HepG2 (cell line): Measurements from ENCODE around the gene LIMCH1. TPM values are rescaled to one million over a fixed set of nuclear protein-coding genes. Genes with fewer than 3 reads are reported as not detected.

Source experiments
- ATAC-seq: fragments of 200-7000 bp; cut with Tn5 transposase; 3 replicates; pipeline ENCODE4 v1.9.1; 2020; ENCODE audit warnings: mild to moderate bottlenecking, moderate library complexity
- BruUV-seq: library from RNA; stranded (reverse); fragments of 400-500 nt; replicated peaks from 2 replicates; lab custom pipeline; 2021; lab: Mats Ljungman, UMichigan
- CTCF ChIA-PET: fragments of 300-600 bp; formaldehyde crosslinking; extraction: SDS; loops from one replicate; lab custom pipeline; 2021; ENCODE audit warnings: low total read pairs, inconsistent platforms, low intra/inter-chr PET ratio; lab: Yijun Ruan, JAX
- POLR2A ChIA-PET: fragments of 350-600 bp; sonication (Branson Sonifier 250); formaldehyde crosslinking; loops from one replicate; lab custom pipeline; 2020; ENCODE audit warnings: antibody characterized with exemption, inconsistent platforms; lab: Yijun Ruan, JAX
- DNase-seq: peaks from one replicate; pipeline ENCODE4 v3.0.0-alpha.2; 2015; ENCODE audit warnings: low spot score
- FAIRE-seq: peaks from 3 replicates; lab custom pipeline; 2011; peaks lifted over from hg19 to GRCh38; lab: Jason Lieb, UNC
- H2AFZ ChIP-seq: one replicate; pipeline ENCODE4 v1.6.1; 2011; ENCODE audit warnings: low read length, inconsistent platforms
- H3K27ac ChIP-seq: fragments of 300-600 bp; 3 replicates; pipeline ENCODE4 v1.8.0; 2011; ENCODE audit warnings: mixed run types, mild to moderate bottlenecking, mixed read lengths, low read length, inconsistent platforms; ENCODE audit not compliant: insufficient read depth; ENCODE audit errors: extremely low read length
- H3K27me3 ChIP-seq, 2 experiments: fragments of 200-600 bp in 1 of 2; 2 replicates in 1 of 2; 3 replicates in 1 of 2; pipeline versions ENCODE4 v1.6.0 to v1.8.0; 2011; ENCODE audit warnings: low read length in 2 of 2, mild to moderate bottlenecking in 2 of 2, moderate library complexity in 2 of 2, inconsistent platforms in 1 of 2; ENCODE audit not compliant: insufficient read depth in 2 of 2, control insufficient read depth in 1 of 2
- H3K36me3 ChIP-seq, 2 experiments: fragments of 200-600 bp in 1 of 2; replicated peaks in 1 of 2; 2 replicates in 1 of 2; 3 replicates in 1 of 2; pipeline versions ENCODE4 v1.5.1 to v1.8.0; 2011; ENCODE audit warnings: low read length in 2 of 2, inconsistent platforms in 1 of 2; ENCODE audit not compliant: insufficient read depth in 2 of 2, control insufficient read depth in 1 of 2
- H3K4me1 ChIP-seq: 2 replicates; pipeline ENCODE4 v1.5.1; 2012; ENCODE audit warnings: low read length, inconsistent platforms; ENCODE audit not compliant: insufficient read depth
- H3K4me2 ChIP-seq: 2 replicates; pipeline ENCODE4 v1.6.0; 2011; ENCODE audit warnings: low read depth, low read length, inconsistent platforms
- H3K4me3 ChIP-seq, 3 experiments: fragments of 200-600 bp in 1 of 3; sonication (generic), shearing (Covaris generic) in 1 of 3; replicated peaks in 1 of 3; 2 replicates each; pipeline ENCODE4 v1.5.1; 2011 to 2016; ENCODE audit warnings: low read length in 3 of 3, inconsistent platforms in 2 of 3, low read depth in 2 of 3, mild to moderate bottlenecking in 2 of 3, control low read depth in 1 of 3, mixed read lengths in 1 of 3; ENCODE audit not compliant: insufficient read depth in 1 of 3
- H3K79me2 ChIP-seq: one replicate; pipeline ENCODE4 v1.6.1; 2011; ENCODE audit warnings: low read length, inconsistent platforms; ENCODE audit not compliant: insufficient read depth
- H3K9ac ChIP-seq: 2 replicates; pipeline ENCODE4 v1.6.0; 2011; ENCODE audit warnings: mild to moderate bottlenecking, low read depth, low read length, inconsistent platforms; ENCODE audit not compliant: insufficient read depth
- H3K9me3 ChIP-seq: 2 replicates; pipeline ENCODE4 v1.5.1; 2012; ENCODE audit warnings: mild to moderate bottlenecking, low read length
- H4K20me1 ChIP-seq: 2 replicates; pipeline ENCODE4 v1.6.0; 2011; ENCODE audit warnings: inconsistent platforms, mild to moderate bottlenecking, low read length, moderate library complexity; ENCODE audit not compliant: insufficient read depth
- ATM ChIP-seq: fragments of 450-650 bp; IDR thresholded peaks from 2 replicates; pipeline ENCODE4 v1.7.1; 2017; ENCODE audit warnings: mild to moderate bottlenecking, borderline replicate concordance
- EED ChIP-seq: sonication (generic); formaldehyde crosslinking; IDR thresholded peaks from 2 replicates; pipeline ENCODE4 v1.5.0; 2020; ENCODE audit warnings: mild to moderate bottlenecking, missing genetic modification reagents
- KDM2A ChIP-seq: sonication (generic); formaldehyde crosslinking; IDR thresholded peaks from 2 replicates; pipeline ENCODE4 v1.4.0; 2020; ENCODE audit warnings: low read depth, missing genetic modification reagents, borderline replicate concordance
- TERF1 ChIP-seq: sonication (generic); formaldehyde crosslinking; IDR thresholded peaks from 2 replicates; pipeline ENCODE4 v1.8.0; 2022; ENCODE audit warnings: mild to moderate bottlenecking, missing genetic modification reagents, moderate library complexity
- ZNF34 ChIP-seq: sonication (generic); formaldehyde crosslinking; IDR thresholded peaks from 2 replicates; pipeline ENCODE4 v1.4.0; 2020; ENCODE audit warnings: mild to moderate bottlenecking, missing genetic modification reagents, borderline replicate concordance
- ZNF772 ChIP-seq: sonication (generic); formaldehyde crosslinking; IDR thresholded peaks from 2 replicates; pipeline ENCODE4 v1.5.0; 2020; ENCODE audit warnings: mild to moderate bottlenecking, missing genetic modification reagents
- ZNF800 ChIP-seq: sonication (generic); formaldehyde crosslinking; IDR thresholded peaks from 2 replicates; pipeline ENCODE4 v1.4.0; 2020; ENCODE audit warnings: missing genetic modification reagents
- WGBS: methylation state at CpG from one replicate; pipeline ENCODE4 v1.1.6; 2017; ENCODE audit warnings: low lambda C conversion rate; 5-methylcytosine and 5-hydroxymethylcytosine counted together
- in situ Hi-C: cut with HindIII; loops from 2 replicates; pipeline ENCODE4 v1.10.0; 2017; ENCODE audit warnings: low pct_unique_long_range_greater_than_20kb; ENCODE audit not compliant: extremely low pct_ligation_motif_present
- intact Hi-C: fragments of 100-400 bp; cut with micrococcal nuclease; formaldehyde crosslinking; loops from one replicate; pipeline ENCODE4 v1.10.0; 2022; ENCODE audit not compliant: unreplicated experiment
- polyA plus RNA-seq, 8 experiments: library from polyadenylated mRNA; depleted of rRNA in 3 of 8; stranded (reverse) in 7 of 8; unstranded in 1 of 8; fragments of >200 nt; fragmentation: Illumina TruSeq in 4 of 8; extraction: Trizol in 4 of 8; gene quantifications; 2 replicates each; pipeline versions ENCODE4 v1.2.1 to v1.2.3, GENCODE V29; 2011 to 2016; ENCODE audit warnings: low read depth in 4 of 8, missing spikeins in 1 of 8, mixed read lengths in 1 of 8; ENCODE audit not compliant: insufficient read depth in 1 of 8
- total RNA-seq, 5 experiments: library from RNA; depleted of rRNA; stranded (reverse); fragments of >200 nt; fragmentation: Illumina TruSeq; extraction: Trizol; gene quantifications; 2 replicates each; pipeline ENCODE4 v1.2.3, GENCODE V29; 2016; ENCODE audit warnings: low read depth in 1 of 5

Gene LIMCH1
- total and polyA plus RNA-seq, 2 of the 13 experiments (the other 11 are each of a cell fraction or from before 2014, with no cell fraction given), result 0.04 TPM; not detected in 1

GRCh38 chr4:41701983-41702382 lies 164.0 kb downstream of the LIMCH1 start:
- CTCF ChIA-PET, result no interaction called here
- no peak overlapping the region for H3K4me3 ChIP-seq
- no peaks in the 10 kb centered on the region for H3K79me2 ChIP-seq
- no peak overlapping the region for H3K4me2 ChIP-seq
- WGBS, result 0% methylated on average over 3 of the region's 3 CpGs
- H3K9me3 ChIP-seq, result no peaks in the 10 kb centered on the region
- DNase-seq, result no peak
- no peak overlapping the region for H3K9ac ChIP-seq
- FAIRE-seq, result no peak
- H3K36me3 ChIP-seq, result no peaks in the 10 kb centered on the region
- H3K4me1 ChIP-seq, result no peaks in the 10 kb centered on the region
- intact Hi-C loops (no loop called here), in situ Hi-C loops (no loop called here)
- peaks cover 0 to 3% of the 10 kb centered on the region in 2 experiments; a peak in 2 of 5 replicates for H3K27me3 ChIP-seq
- H3K27ac ChIP-seq, result no peak overlapping the region
- no peak overlapping the region for H2AFZ ChIP-seq
- no TSS peak for BruUV-seq
- no peak for ATAC-seq
- no peaks in the 10 kb centered on the region for H4K20me1 ChIP-seq
- TF ChIP-seq ATM, result no peak
- TF ChIP-seq ZNF772 (CRISPR knock-in tag), result no peak
- POLR2A ChIA-PET, result no interaction called here

- Histone ChIP-seq H3K27ac (no peak overlapping the region), H3K4me2 (no peak overlapping the region), H3K9ac (no peak overlapping the region), H3K4me3 (no peak overlapping the region), H3K27me3 (peaks cover 0 to 3% of the 10 kb centered on the region in 2 experiments; a peak in 2 of 5 replicates), H3K9me3 (no peaks in the 10 kb centered on the region), H3K36me3 (no peaks in the 10 kb centered on the region), H3K4me1 (no peaks in the 10 kb centered on the region), H3K79me2 (no peaks in the 10 kb centered on the region), H2AFZ (no peak overlapping the region), H4K20me1 (no peaks in the 10 kb centered on the region)
- WGBS, result 1% methylated on average over 4 of the region's 4 CpGs
- no TSS peak for BruUV-seq
- intact Hi-C loops (no loop called here), in situ Hi-C loops (no loop called here)
- POLR2A ChIA-PET, result no interaction called here
- no peak for FAIRE-seq
- CTCF ChIA-PET, result no interaction called here
- no peak for ATAC-seq
- TF ChIP-seq KDM2A (CRISPR knock-in tag) (no peak), EED (CRISPR knock-in tag) (no peak), TERF1 (no peak), ZNF800 (no peak), ZNF34 (CRISPR knock-in tag) (no peak)
- no peak for DNase-seq
These were observed 164.8 kb downstream of the LIMCH1 start for GRCh38 chr4:41702770-41703169.
